Hematopoietic multipotent progenitor cell treated with erythropoietin and hydrocortisone succinate and interleukin-3 and kit ligand, for 8 days (in vitro differentiated cells): ENCODE measurements around the gene FCGR2B.
"Not testable (repeated sequence)": the region's sequence is repeated elsewhere in the genome, so short reads cannot be mapped to it uniquely, and the experiment has no call there.

Experiments used
- DNase-seq: peaks from one replicate; pipeline ENCODE4 v3.0.0-alpha.2; 2015

FCGR2B gene

GRCh38 chr1:161662684-161663339, at the start of gene FCGR2B:
FCGR2B (plus strand) TSS chr1:161663143; CDS start chr1:161663242, 99 bp downstream.
- DNase-seq = not testable (repeated sequence)

- not testable (repeated sequence) for DNase-seq
These were observed 46.5 kb upstream of the FCGR2B start for GRCh38 chr1:161616417-161616816.

GRCh38 chr1:161618517-161618916, 44.4 kb upstream of the FCGR2B start:
- not testable (repeated sequence) for DNase-seq

DNA sequence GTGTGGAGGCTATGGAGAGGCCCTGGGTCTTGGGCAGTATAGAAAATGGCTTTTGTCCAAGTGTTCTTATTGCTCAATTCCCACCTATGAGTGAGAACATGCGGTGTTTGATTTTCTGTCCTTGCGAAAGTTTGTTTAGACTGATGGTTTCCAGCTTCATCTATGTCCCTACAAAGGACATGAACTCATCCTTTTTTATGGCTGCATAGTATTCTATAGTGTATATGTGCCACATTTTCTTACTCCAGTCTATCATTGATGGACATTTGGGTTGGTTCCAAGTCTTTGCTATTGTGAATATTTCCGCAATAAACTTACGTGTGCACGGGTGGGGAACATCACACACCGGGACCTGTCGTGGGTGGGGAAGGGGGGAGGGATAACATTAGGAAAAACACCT, 42.5 kb upstream of the FCGR2B start:
- DNase-seq = not testable (repeated sequence)

GRCh38 chr1:161621181-161622000, 41.6 kb upstream of the FCGR2B start:
- DNase-seq = peak; percentile 90

DNA sequence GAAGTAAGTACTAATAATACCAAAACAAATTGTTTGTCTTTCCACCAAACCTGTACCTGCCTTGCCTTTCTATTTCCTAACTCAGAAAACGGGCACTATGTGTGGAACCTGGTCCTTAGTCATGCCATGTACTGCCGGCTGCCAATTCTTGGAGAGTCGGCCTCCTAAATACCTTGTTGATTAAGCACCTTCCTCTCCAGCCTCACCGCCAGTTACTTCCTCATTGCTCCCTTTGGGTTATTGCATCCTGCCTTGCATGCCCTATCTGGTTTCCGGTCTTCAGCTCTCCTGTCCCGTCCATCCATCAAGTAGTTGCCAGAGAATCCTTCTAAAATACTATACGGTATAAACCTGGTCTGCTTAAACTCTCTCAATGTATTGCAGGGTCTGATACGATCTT, 40.9 kb upstream of the FCGR2B start:
- DNase-seq = peak; percentile 74

GRCh38 chr1:161623401-161624051, 39.4 kb upstream of the FCGR2B start:
- DNase-seq = peak; percentile 98

DNA sequence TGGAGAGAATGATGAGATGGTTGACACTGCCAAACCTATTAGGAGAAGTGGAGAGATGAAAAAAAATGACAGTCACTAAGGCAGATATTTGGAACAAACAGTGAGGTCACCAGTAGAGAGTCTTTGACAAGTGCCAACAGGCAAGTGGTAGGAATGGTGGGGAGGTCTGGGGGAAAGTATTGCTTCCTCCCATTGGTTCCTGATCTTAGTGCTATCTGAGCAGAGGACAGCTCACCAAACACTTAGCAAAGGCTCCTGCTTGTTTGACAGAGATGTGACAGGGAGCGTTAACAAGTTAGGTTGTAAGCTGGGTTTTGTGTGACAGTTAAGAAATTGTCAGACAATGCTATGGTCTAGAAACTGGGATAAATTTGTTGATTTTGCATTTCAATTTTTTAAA, 38.3 kb upstream of the FCGR2B start:
- peak; percentile 72 for DNase-seq

- peak; percentile 36 for DNase-seq
These were observed 36.3 kb upstream of the FCGR2B start for GRCh38 chr1:161626445-161627146.

DNA sequence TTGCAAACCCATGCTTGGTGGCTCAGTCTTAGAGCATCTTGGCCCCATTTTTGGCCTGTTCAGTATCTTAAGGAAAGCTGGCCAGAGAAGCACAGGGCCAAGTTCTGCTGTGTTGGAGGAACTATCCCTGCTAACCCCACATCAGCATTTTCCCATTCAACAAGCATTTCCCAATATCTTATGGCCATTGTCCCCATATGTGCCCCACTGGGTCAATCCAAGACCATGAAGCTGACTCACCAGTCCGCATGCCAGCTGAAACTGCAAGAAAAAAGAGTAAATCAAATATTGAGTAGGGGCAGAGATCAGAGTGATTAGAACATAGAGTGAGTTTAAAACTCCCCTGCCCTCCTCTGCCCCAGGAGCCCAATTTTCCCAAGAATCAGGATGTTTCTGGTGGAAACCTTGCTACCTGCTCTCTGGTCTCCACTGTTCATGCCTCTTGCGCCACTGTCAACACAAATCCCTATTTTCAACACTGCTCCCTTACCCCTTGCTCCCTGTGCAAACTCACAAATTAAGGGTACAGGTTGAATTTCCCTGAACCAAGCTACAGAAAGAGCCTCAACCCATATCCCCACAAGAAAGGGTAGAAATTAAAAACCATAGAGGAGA, 32.7 kb upstream of the FCGR2B start:
- DNase-seq = not testable (repeated sequence)

GRCh38 chr1:161631076-161631475, 31.9 kb upstream of the FCGR2B start, which contains the start of gene FCGR3B:
FCGR3B (minus strand) TSS chr1:161631176; CDS start chr1:161631094, 82 bp downstream.
- DNase-seq = no peak

GRCh38 chr1:161634993-161635392, 27.9 kb upstream of the FCGR2B start:
- not testable (repeated sequence) for DNase-seq

DNA sequence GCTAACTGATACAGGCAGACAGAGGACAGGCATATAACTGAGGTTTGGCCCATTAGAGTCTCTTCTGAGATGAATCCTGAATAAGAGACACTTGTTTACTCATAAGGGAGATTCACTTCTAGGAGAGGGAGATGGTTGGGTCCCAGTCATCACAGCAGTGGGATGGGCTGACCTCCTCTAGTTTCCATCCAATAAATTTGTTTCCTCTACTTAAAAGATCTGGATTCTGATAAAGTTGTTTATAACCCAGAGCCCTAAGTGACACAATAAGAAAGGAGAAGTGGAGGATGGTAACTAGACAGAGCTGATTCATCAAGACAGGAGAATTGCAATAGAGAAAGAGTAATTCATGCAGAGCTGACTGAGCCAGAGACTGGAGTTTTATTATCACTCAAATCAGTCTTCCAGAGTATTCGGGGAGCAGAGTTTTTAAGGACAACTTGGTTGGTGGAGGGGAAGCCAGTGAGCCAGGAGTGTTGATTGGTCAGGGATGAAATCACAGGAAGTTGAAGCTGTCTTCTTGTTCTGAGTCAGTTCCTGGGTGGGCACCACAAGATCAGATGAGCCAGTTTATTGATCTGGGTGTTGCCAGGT, 26.7 kb upstream of the FCGR2B start:
- DNase-seq = peak; percentile 3

- peak; percentile 0 for DNase-seq
These were observed 26.0 kb upstream of the FCGR2B start for GRCh38 chr1:161636976-161637375.

DNA sequence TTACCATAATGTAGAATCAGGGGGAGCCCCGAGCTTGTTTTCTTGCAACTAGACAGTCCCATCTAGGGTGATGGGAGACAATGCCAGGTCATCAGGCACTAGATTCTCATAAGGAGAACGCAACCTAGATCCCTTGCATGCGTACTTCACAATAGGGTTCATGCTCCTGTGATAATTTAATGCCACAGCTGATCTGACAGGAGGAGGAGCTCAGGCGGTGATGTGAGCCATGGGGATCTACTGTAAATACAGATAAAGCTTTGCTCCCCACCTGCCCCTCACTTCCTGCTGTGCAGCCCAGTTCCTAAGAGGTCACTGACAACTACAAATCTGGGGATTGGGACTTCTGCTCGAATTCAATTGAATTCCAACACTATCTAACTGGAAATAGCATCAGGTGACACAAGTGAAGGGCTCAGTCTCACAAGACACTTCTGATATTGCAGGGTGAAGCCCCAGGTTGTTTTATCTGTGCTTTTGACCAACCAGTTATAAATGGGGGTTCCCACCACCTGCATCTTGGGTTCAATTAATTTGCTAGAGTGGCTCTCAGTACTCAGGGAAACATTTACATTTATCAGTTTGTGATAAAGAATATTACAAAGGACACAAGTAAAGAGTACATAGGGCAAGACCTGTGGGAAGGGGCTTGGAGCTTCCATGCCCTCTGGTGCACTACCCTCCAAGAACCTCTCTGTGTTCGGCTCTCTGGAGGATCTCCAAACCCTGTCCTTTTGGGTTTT, 24.5 kb upstream of the FCGR2B start:
- DNase-seq = peak; percentile 66

GRCh38 chr1:161639203-161639602, 23.7 kb upstream of the FCGR2B start:
- DNase-seq = peak; percentile 89

- not testable (repeated sequence) for DNase-seq
These were observed 20.2 kb upstream of the FCGR2B start for GRCh38 chr1:161642697-161643096.

DNA sequence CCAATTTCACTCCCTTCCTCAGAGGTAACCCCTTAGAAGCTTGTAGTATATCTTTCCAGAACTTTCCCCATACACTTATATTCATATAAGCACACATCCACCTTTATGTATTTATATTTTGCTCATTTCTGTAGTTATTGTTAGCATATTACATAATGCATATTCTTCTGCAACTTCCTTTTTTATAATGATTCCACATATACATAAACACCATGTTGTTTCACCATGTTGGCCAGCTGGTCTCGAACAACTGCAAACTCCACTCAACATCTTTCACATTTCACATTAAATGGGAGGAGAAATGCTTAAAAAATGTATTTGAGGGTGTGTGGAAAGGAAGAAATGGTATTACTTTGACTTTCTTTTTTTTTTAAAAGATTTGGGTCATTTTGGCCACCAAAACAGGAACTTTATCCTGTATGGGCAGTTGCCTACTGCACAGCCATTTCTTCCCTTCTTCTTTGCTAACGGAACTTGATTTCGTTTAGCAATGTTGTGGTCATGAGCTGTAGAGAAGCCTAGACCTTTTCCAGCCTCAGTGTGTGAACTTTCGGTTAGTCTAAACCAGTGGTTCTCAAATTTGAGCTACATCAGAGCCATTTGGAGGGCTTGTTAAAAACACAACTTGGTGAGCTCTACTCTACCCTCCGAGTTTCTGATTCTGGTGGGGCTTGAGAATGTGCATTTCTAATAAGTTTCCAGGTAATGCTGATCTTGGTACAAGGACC, 19.3 kb upstream of the FCGR2B start:
- not testable (repeated sequence) for DNase-seq

GRCh38 chr1:161644855-161645254, 18.1 kb upstream of the FCGR2B start:
- DNase-seq = peak; percentile 0
